GM12873 (cell line): Measurements from ENCODE around the gene CDK6.

Source experiments
- TF ChIP-seq, protein P1 (sequence below): IDR thresholded peaks from 2 replicates; pipeline ENCODE4 v1.5.1; 2012; ENCODE audit warnings: low read depth, mild to moderate bottlenecking, moderate library complexity, low read length, control low read depth; ENCODE audit not compliant: insufficient read depth; ENCODE audit errors: missing control alignments

Gene CDK6

DNA sequence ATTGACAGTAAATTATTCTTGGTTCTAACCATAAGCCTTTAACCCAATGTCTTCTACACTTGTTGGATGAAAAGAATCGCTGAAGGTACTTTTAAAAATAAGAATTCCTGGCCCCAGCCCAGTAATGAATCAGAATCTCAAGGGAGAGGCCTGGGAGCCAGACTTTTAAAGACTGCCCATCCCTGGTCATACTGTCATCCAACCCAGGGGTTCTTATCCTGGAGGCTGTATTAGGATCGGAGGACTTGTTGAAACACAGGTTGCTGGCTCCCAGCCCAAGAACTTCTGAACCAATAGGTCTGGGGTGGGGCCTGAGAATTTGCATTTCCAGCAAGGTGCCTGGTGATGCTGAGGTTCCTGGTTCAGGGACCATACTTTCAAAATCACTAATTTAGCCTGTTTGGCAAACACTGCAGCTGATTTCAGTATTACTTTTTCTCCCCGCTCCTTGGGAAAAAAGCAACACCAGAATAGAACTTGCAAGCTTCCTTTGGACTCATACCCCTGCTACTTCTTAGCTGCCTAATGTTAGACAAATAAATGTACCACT is 166.7 kb downstream of the CDK6 start:
- TF ChIP-seq, protein P1, sequence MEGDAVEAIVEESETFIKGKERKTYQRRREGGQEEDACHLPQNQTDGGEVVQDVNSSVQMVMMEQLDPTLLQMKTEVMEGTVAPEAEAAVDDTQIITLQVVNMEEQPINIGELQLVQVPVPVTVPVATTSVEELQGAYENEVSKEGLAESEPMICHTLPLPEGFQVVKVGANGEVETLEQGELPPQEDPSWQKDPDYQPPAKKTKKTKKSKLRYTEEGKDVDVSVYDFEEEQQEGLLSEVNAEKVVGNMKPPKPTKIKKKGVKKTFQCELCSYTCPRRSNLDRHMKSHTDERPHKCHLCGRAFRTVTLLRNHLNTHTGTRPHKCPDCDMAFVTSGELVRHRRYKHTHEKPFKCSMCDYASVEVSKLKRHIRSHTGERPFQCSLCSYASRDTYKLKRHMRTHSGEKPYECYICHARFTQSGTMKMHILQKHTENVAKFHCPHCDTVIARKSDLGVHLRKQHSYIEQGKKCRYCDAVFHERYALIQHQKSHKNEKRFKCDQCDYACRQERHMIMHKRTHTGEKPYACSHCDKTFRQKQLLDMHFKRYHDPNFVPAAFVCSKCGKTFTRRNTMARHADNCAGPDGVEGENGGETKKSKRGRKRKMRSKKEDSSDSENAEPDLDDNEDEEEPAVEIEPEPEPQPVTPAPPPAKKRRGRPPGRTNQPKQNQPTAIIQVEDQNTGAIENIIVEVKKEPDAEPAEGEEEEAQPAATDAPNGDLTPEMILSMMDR: no peak

DNA sequence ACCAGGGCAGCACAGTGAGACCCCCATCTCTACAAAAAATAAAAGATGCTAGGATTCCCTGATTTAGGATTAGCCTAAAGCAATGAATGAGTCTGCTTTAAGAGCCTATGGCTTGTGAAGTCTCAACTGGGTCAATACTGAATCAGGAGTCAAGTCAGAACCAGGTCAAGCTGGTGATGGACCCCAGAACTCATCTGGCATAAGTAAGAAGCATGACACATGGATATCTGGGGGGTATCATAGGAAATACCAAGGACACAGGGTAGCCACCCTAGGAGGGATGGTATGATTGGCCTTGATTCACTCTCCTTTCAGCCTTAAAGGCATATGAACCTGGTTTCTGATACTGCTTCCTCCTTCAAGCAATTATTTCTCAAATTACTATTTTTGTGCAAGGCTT is 167.8 kb downstream of the CDK6 start:
- TF ChIP-seq, protein P1: no peak

DNA sequence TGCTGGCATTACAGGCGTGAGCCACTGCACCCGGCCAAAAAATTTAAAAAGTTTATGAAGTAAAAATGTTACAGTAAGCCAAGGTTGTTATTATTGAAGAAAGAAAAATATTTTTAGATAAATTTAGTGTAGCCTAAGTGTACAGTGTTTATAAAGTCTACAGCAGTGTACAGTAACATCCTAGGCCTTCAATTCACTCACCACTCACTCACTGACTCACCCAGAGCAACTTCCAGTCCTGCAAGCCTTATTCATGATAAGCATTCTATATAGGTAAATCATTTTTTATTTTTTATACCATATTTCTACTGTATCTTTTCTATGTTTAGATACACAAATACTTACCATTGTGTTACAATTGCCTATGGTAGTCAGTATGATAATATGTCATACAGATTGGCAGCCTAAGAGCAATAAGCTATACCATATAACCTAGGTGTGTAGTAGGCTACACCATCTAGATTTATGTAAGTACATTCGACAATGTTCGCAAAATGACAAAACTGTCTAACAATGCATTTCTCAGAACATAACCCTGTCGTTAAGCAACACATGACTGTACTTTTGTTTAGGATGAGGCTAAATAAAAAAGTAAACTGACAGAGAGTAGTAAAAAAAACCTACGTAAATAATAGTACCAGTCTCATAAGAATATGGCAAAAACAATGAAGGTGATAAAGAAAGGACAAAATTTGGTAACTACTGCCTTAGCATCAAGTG is 168.4 kb downstream of the CDK6 start:
- TF ChIP-seq, protein P1: no peak

DNA sequence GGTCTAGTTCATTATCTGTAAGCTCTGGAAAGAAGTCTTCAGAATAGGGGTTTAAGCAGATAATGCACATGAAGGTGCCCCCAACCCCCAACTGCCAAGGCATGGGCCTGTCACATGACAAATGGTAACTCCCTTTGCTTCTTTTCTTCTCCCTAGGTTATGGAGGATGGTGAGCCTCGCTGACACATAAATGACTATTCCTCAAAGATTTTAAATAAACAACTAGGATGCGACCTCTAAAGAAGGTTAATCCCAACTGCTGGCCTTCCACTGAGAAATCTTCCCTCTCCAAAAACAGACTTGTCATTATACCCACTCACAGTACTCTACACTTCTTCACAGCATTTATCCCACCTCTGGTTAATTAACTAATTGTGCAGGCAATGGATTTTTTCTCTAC is 170.4 kb downstream of the CDK6 start:
- TF ChIP-seq, protein P1: no peak

DNA sequence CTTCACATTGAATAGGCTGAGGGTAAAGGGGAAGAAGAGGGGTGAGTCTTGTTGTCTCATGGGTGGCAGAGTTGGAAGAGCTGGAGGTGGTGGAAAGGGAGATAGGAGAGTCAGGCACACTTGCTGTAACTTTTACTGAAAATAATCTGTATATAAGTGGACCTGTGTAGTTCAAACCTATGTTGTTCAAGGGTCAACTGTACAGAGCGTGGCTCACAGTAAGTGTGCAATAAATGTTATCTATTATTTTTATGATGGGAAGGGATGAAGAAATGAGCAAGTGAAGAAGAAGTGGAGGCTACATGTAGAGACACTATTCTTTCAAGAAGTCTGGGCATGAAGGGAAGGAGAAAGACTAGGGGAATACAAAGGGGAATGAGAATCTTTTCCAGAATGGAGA is 174.7 kb downstream of the CDK6 start:
- TF ChIP-seq, protein P1: no peak

DNA sequence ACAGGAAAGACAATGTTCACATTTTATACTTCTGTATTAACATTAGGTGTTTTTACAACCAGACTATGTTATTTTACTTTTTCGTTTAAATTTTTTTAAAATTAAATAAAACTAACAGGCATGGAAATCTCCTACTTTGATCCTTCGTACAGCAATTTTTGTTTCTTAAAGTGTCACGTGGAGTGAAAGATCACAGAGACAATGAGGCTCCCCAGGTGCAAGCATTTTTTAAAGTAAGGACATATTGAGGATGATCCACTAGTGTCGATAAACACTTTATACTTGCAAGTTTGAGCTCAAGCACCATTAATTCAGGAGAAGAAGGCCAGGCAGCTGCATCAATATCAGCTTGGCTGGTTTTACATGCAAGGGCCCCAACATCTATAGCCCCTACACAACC is 177.7 kb downstream of the CDK6 start:
- TF ChIP-seq, protein P1: no peak

DNA sequence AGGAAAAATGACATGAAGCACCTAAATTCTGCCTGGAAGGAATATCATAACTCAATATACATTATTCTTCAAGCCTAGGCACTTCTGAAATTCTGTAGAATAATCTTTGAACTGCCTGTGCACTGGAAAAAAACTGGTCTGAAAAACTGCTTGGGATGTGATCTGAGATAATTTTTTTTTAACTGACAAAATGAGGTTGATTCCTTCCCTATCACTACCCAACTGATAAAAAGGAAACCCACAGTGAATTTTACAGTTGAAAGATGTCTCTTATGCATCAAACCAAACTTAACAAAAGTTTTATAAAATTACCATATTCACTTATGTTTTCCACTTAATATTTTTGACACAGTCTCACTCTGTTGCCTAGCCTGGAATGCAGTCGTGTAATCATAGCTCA is 179.0 kb downstream of the CDK6 start:
- TF ChIP-seq, protein P1: no peak
